ENCODE data around the gene GCLC.

Gene GCLC

GRCh38 chr6:53479871-53480270, 65.0 kb downstream of the GCLC start:
- no peak overlapping the region for H3K4me3 Mint-ChIP-seq
- peaks cover 10% of the 10 kb centered on the region for H3K4me1 Mint-ChIP-seq (ENCODE audit: low read depth)
- H3K27ac Mint-ChIP-seq, result no peak overlapping the region
- H3K36me3 Mint-ChIP-seq (ENCODE audit: low read depth), result no peaks in the 10 kb centered on the region
- H3K9me3 Mint-ChIP-seq, result no peaks in the 10 kb centered on the region
- DNase-seq, result no peak
- H3K27me3 Mint-ChIP-seq, result peaks cover 18% of the 10 kb centered on the region

GRCh38 chr6:53476964-53477363, 67.9 kb downstream of the GCLC start:
- Mint-ChIP-seq H3K4me1 (ENCODE audit: low read depth) (peaks cover 5% of the 10 kb centered on the region), H3K4me3 (no peak overlapping the region), H3K36me3 (ENCODE audit: low read depth) (no peaks in the 10 kb centered on the region), H3K27me3 (peaks cover 3% of the 10 kb centered on the region), H3K27ac (no peak overlapping the region), H3K9me3 (no peaks in the 10 kb centered on the region)
- DNase-seq, result no peak

DNA sequence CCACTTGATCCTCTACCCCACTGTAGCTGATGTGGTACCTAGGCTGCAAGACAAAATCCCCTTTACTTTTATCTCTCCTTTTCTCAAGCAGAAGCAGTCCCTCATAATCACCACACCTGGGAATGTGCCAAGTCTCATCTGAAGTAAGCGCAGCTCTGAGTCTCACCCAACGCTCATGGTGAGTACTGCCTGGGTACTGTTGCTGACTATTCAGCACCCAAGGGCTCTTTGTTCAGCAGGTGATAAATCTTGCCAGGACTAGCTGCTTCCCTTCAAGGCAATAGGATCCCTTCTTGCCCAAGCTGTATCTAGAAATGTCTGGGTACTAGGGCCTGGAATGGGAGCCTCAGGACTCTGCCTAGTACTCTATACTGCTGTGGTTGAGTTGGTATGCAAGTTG, 70.9 kb downstream of the GCLC start:
- Mint-ChIP-seq H3K9me3 (no peaks in the 10 kb centered on the region), H3K4me3 (no peak overlapping the region), H3K27ac (no peak overlapping the region), H3K36me3 (ENCODE audit: low read depth) (no peaks in the 10 kb centered on the region), H3K4me1 (ENCODE audit: low read depth) (peaks cover 5% of the 10 kb centered on the region), H3K27me3 (no peaks in the 10 kb centered on the region)
- no peak for DNase-seq

- H3K36me3 Mint-ChIP-seq (ENCODE audit: low read depth), result no peaks in the 10 kb centered on the region
- no peak overlapping the region for H3K27ac Mint-ChIP-seq
- DNase-seq, result no peak
- no peaks in the 10 kb centered on the region for H3K9me3 Mint-ChIP-seq
- no peak overlapping the region for H3K4me3 Mint-ChIP-seq
- H3K4me1 Mint-ChIP-seq (ENCODE audit: low read depth), result peaks cover 5% of the 10 kb centered on the region
- no peaks in the 10 kb centered on the region for H3K27me3 Mint-ChIP-seq
Measured at GRCh38 chr6:53469163-53469562, 75.7 kb downstream of the GCLC start.

DNA sequence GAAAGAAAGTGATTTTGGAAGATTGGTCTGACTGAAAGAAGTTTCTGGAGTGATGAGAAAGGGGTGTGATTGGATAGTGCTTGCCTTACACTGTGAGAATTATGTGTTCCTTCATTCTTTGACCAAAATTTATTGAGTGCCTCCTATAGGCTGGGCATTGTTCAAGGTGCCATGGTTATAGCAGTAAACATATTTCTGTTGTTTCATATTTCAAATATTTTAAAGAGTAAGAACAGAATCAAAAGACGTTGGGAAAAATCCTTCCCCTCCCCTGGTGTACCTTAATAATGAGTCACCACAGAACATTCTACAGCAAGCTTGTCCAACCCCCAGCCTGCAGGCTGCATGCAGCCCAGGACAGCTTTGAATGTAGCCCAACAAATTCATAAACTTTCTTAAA, 78.6 kb downstream of the GCLC start:
- Mint-ChIP-seq H3K4me1 (ENCODE audit: low read depth) (peaks cover 5% of the 10 kb centered on the region), H3K27me3 (no peaks in the 10 kb centered on the region)

DNA sequence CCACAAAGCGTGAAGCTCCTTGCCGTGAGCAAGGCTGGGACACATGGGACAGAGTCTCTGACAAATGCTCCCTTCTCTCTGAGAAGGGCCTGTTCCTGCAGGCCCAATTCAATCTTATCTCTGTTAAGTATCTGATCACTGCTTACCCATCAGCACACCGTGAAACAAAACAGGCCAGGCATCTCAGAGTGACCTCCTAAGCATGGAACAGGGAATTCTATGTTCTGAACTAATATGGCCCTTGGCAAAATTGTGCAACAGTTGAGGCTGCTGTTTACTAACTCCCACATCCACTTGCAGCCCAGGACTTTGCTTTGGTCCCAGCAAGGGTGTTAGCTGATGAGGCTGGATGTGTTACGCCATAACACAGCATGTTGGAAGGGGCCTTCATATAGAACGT, 79.2 kb downstream of the GCLC start:
- DNase-seq, result no peak
- Mint-ChIP-seq H3K4me1 (ENCODE audit: low read depth) (peaks cover 5% of the 10 kb centered on the region), H3K4me3 (no peak overlapping the region), H3K27ac (no peak overlapping the region), H3K9me3 (no peaks in the 10 kb centered on the region), H3K36me3 (ENCODE audit: low read depth) (no peaks in the 10 kb centered on the region), H3K27me3 (no peaks in the 10 kb centered on the region)

More for the DNA sequence above, 78.6 kb downstream of the GCLC start:
- H3K27ac Mint-ChIP-seq, result no peak overlapping the region
- no peak for DNase-seq
- H3K4me3 Mint-ChIP-seq, result no peak overlapping the region
- no peaks in the 10 kb centered on the region for H3K9me3 Mint-ChIP-seq
- H3K36me3 Mint-ChIP-seq (ENCODE audit: low read depth), result no peaks in the 10 kb centered on the region

DNA sequence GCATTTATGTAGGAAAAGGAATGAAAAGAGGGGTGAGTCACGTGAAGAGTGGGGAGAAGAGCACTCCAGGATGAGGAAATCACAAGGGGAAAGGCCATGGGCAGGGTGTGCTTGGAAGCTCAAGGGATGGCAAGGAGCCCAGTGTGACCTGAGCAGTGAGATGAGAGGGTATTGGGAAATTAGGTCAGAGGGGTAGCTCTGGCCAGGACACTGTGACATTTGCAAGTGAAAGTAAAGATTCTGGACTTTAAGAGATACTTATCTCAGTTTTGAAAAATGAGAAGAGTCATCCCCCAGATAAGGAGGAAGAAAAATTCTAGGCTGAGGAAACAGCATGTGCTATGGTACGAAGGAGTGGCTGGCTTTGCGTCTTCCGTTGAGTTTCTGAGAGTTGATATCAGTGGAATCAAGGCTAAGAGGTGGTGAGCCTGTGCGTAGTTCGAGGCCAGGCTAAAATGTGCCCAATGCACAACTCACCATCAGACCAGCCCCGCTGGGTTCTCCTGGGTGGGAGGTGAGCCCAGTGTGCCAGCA, 79.9 kb downstream of the GCLC start:
- Mint-ChIP-seq H3K4me3 (no peak overlapping the region), H3K36me3 (ENCODE audit: low read depth) (no peaks in the 10 kb centered on the region), H3K9me3 (no peaks in the 10 kb centered on the region), H3K27me3 (no peaks in the 10 kb centered on the region), H3K4me1 (ENCODE audit: low read depth) (peaks cover 5% of the 10 kb centered on the region), H3K27ac (no peak overlapping the region)
- no peak for DNase-seq

DNA sequence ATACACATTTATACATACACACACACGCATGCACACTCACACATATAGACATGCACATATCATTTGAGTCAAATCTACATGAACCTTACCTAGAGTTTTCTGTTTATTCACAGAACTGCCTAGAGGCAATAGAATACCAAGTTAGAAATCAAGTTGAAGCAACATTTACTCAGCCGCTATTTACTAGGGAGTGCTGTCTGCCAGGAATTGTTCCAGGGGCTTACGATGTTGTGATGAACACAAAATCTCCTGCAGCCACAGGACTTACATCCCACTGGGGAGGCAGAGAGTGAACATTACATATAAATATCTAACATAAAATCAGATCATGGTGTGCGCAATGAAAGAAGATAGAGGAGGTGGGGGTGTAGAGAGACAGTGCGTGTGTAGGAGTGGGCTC, 80.4 kb downstream of the GCLC start:
- Mint-ChIP-seq H3K27me3 (no peaks in the 10 kb centered on the region), H3K4me1 (ENCODE audit: low read depth) (peaks cover 2% of the 10 kb centered on the region), H3K27ac (no peak overlapping the region), H3K4me3 (no peak overlapping the region), H3K9me3 (no peaks in the 10 kb centered on the region), H3K36me3 (ENCODE audit: low read depth) (no peaks in the 10 kb centered on the region)
- DNase-seq, result no peak

DNA sequence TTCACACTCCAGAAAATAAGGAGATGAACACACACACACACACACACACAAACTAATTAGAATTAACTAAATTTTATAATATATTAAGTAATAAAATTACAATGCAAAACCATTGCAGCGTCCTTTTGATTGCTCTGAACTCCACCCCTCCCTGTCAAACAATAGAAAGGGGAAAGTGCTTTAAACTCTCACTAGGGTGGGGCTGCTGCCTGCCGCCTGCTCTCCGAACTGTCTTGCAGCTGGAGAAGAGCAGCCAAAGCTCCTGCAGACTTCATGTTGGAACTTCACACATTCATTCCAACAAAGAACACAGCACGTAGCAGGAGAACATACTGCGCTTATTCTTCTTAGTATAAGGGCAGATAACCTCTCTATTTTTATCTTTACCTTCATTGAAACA, 83.2 kb downstream of the GCLC start:
- H3K27ac Mint-ChIP-seq, result no peak overlapping the region
- DNase-seq, result no peak
- no peak overlapping the region for H3K4me3 Mint-ChIP-seq
- no peaks in the 10 kb centered on the region for H3K27me3 Mint-ChIP-seq
- H3K9me3 Mint-ChIP-seq, result no peaks in the 10 kb centered on the region
- no peaks in the 10 kb centered on the region for H3K4me1 Mint-ChIP-seq (ENCODE audit: low read depth)
- no peaks in the 10 kb centered on the region for H3K36me3 Mint-ChIP-seq (ENCODE audit: low read depth)

GRCh38 chr6:53461041-53461656, 83.8 kb downstream of the GCLC start:
- Mint-ChIP-seq H3K27me3 (no peaks in the 10 kb centered on the region), H3K9me3 (no peaks in the 10 kb centered on the region), H3K36me3 (ENCODE audit: low read depth) (no peaks in the 10 kb centered on the region), H3K4me1 (ENCODE audit: low read depth) (no peaks in the 10 kb centered on the region), H3K27ac (no peak overlapping the region), H3K4me3 (no peak overlapping the region)
- no peak for DNase-seq

- no peaks in the 10 kb centered on the region for H3K4me1 Mint-ChIP-seq (ENCODE audit: low read depth)
- H3K4me3 Mint-ChIP-seq, result no peak overlapping the region
- H3K27me3 Mint-ChIP-seq, result no peaks in the 10 kb centered on the region
- no peak for DNase-seq
- no peak overlapping the region for H3K27ac Mint-ChIP-seq
- H3K9me3 Mint-ChIP-seq, result peaks cover 6% of the 10 kb centered on the region
- H3K36me3 Mint-ChIP-seq (ENCODE audit: low read depth), result no peaks in the 10 kb centered on the region
Measured at GRCh38 chr6:53458105-53458866, 86.6 kb downstream of the GCLC start.

DNA sequence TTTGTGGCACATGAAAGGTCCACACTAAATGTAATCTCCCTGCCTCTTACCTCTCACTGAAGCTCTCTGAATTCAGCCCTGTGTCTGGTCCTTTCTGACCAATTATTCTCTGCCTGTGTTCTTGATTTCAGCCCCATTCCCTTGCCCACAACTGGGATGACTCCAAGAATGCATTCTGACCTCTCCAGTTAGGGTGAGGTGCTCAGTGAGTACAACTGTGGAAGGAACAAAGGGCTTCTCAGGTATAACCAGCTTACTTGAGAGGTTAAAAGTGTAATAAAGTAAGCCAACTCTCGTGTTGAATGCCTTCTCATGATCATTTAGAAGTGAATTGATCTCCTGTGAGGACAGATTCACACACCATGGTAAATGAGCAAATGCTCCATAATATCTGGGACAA, 88.1 kb downstream of the GCLC start:
- no peaks in the 10 kb centered on the region for H3K4me1 Mint-ChIP-seq (ENCODE audit: low read depth)
- no peak overlapping the region for H3K4me3 Mint-ChIP-seq
- no peaks in the 10 kb centered on the region for H3K27me3 Mint-ChIP-seq
- H3K9me3 Mint-ChIP-seq, result peaks cover 6% of the 10 kb centered on the region
- no peaks in the 10 kb centered on the region for H3K36me3 Mint-ChIP-seq (ENCODE audit: low read depth)
- DNase-seq, result no peak
- no peak overlapping the region for H3K27ac Mint-ChIP-seq

DNA sequence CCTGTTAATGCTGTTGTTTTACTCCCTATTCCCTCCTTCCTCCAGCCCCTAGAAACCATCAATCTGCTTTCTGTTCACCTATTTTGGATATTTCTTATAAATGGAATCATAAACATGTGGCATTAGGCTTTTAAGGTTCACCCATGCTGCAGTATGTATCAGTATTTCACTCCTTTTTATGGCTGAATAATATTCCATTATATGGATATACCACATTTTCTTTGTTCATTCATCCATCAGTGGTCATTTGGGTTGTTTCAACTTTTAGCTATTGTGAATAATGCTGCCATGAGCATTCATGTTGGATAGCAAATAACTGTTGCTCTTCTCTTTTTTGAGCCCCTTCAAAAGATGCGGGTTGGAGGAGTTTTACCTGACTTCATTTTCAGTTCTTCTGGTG, 89.2 kb downstream of the GCLC start:
- Mint-ChIP-seq H3K27ac (no peak overlapping the region), H3K4me1 (ENCODE audit: low read depth) (no peaks in the 10 kb centered on the region), H3K36me3 (ENCODE audit: low read depth) (no peaks in the 10 kb centered on the region)

GRCh38 chr6:53451165-53451564, 93.7 kb downstream of the GCLC start:
- no peak for DNase-seq
- Mint-ChIP-seq H3K4me1 (ENCODE audit: low read depth) (no peaks in the 10 kb centered on the region), H3K9me3 (peaks cover 6% of the 10 kb centered on the region), H3K4me3 (no peak overlapping the region), H3K27ac (no peak overlapping the region), H3K27me3 (peaks cover 3% of the 10 kb centered on the region), H3K36me3 (ENCODE audit: low read depth) (no peaks in the 10 kb centered on the region)

More for the DNA sequence above, 89.2 kb downstream of the GCLC start:
- Mint-ChIP-seq H3K4me3 (no peak overlapping the region), H3K9me3 (peaks cover 6% of the 10 kb centered on the region), H3K27me3 (no peaks in the 10 kb centered on the region)
- DNase-seq, result no peak

DNA sequence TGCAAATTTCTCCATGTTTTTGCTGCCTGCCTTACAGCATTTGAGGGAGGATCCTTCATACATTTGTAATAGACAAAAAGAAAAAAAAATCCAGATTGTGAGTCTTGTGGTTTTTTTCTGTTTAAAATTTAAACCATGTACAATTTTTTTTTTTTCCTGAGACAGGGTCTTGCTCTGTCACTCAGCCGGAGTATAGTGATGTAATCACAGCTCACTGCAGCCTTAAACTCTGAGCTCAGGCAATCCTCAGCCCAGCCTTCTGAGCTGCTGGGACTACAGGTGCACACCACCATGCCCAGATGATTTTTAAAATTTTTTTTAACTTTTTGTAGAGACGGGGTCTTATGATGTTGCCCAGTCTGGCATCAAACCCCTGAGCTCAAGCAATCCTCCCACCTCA, 97.0 kb downstream of the GCLC start:
- H3K27ac Mint-ChIP-seq, result no peak overlapping the region
- no peaks in the 10 kb centered on the region for H3K9me3 Mint-ChIP-seq
- no peak for DNase-seq
- H3K4me3 Mint-ChIP-seq, result no peak overlapping the region
- H3K36me3 Mint-ChIP-seq (ENCODE audit: low read depth), result no peaks in the 10 kb centered on the region
- H3K4me1 Mint-ChIP-seq (ENCODE audit: low read depth), result no peaks in the 10 kb centered on the region
- peaks cover 18% of the 10 kb centered on the region for H3K27me3 Mint-ChIP-seq

All from activated T-cell treated with anti-CD3 and anti-CD28 coated beads, Interleukin-2, amount 50 U/mL, for 24 hours (primary cell).